Stimulated activated CD4-positive, alpha-beta T cell treated with anti-CD3 and anti-CD28 coated beads, Interleukin-2, amount 100 ng/mL, for 4 hours (primary cell): ENCODE measurements around the gene AGPAT1.
"Not testable (repeated sequence)": the region's sequence is repeated elsewhere in the genome, so short reads cannot be mapped to it uniquely, and the experiment has no call there.

Source experiments
- DNase-seq: peaks from one replicate; pipeline ENCODE4 v3.0.0-alpha.2; 2020; ENCODE audit warnings: low read depth

Gene AGPAT1

GRCh38 chr6:32186151-32186840 is 10.4 kb upstream of the AGPAT1 start:
- not testable (repeated sequence) for DNase-seq

- peak; percentile 46 for DNase-seq
Measured at GRCh38 chr6:32185681-32186131, 9.8 kb upstream of the AGPAT1 start.

GRCh38 chr6:32184084-32184640 is 8.3 kb upstream of the AGPAT1 start, which contains the start of gene AGER:
Gene AGER (minus strand): TSS chr6:32184253. CDS start chr6:32184222, 31 bp downstream.
- no peak for DNase-seq

- DNase-seq, result no peak
Measured at GRCh38 chr6:32183483-32184083, 7.7 kb upstream of the AGPAT1 start.

GRCh38 chr6:32183030-32183429 is 7.1 kb upstream of the AGPAT1 start:
- no peak for DNase-seq

GRCh38 chr6:32182555-32182981 is 6.7 kb upstream of the AGPAT1 start:
- no peak for DNase-seq

GRCh38 chr6:32181915-32182529 is 6.1 kb upstream of the AGPAT1 start:
- no peak for DNase-seq

GRCh38 chr6:32181148-32181702 is 5.3 kb upstream of the AGPAT1 start:
- no peak for DNase-seq

GRCh38 chr6:32179766-32180405 is 4.0 kb upstream of the AGPAT1 start:
- no peak for DNase-seq

- no peak for DNase-seq
Measured at GRCh38 chr6:32178547-32179440, 2.9 kb upstream of the AGPAT1 start.

- DNase-seq, result peak; percentile 88
Measured at GRCh38 chr6:32177788-32178546, 2.1 kb upstream of the AGPAT1 start, which contains the start of gene RNF5. Gene RNF5 (plus strand): TSS chr6:32178405. CDS start chr6:32178512, 107 bp downstream.

- no peak for DNase-seq
Measured at GRCh38 chr6:32177183-32177787, 1.4 kb upstream of the AGPAT1 start.

- no peak for DNase-seq
Measured at GRCh38 chr6:32176476-32177182, 745 bp upstream of the AGPAT1 start.

GRCh38 chr6:32175322-32175710 is 568 bp downstream of the AGPAT1 start:
- no peak for DNase-seq

- DNase-seq, result no peak
Measured at GRCh38 chr6:32174416-32174815, 1.5 kb downstream of the AGPAT1 start.

- DNase-seq, result no peak
Measured at GRCh38 chr6:32173051-32173727, 2.7 kb downstream of the AGPAT1 start.

GRCh38 chr6:32171234-32171633 is 4.7 kb downstream of the AGPAT1 start:
- no peak for DNase-seq

GRCh38 chr6:32170294-32170693 is 5.6 kb downstream of the AGPAT1 start:
- no peak for DNase-seq
